ENCODE results near the gene YPEL5. TPM values are rescaled to one million over a fixed set of nuclear protein-coding genes. Genes with fewer than 3 reads are reported as not detected.
A peak's percentile ranks its signal among the peaks of the same experiment; 100 is the strongest.
"Not testable (repeated sequence)": the region's sequence is repeated elsewhere in the genome, so short reads cannot be mapped to it uniquely, and the experiment has no call there.

The YPEL5 gene
- total and polyA plus RNA-seq, 9 donors = 65.1 to 103 (median 81.6) TPM

- intact Hi-C loops (cut with DNase I) = no loop called here
- H3K36me3 ChIP-seq = no peaks in the 10 kb centered on the region
Measured at GRCh38 chr2:30144260-30144659, 2.5 kb upstream of the YPEL5 start.

DNA sequence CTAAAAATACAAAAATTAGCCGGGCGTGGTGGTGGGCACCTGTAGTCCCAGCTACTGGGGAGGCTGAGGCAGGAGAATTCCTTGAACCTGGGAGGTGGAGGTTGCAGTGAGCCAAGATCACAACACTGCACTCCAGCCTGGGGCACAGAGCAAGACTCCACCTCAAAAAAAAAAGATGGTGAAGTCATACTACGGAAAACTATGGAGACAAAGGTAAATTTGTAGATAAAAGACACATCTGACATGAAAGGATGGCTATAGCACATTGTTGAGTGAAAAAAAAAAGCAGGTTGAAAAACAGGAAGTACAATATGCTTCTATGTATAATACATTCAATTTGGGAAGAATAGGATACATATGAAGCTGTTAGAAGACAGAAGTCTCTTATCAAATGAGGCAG, 1.9 kb upstream of the YPEL5 start:
- 87 to 94% (median 88%) methylated on average over 3 of the region's 3 CpGs for WGBS, 3 donors
- H3K9me3 ChIP-seq; H3K27me3 ChIP-seq; H3K36me3 ChIP-seq; H3K27ac ChIP-seq; H3K4me1 ChIP-seq (ENCODE audit: insufficient read depth); DNase-seq; intact Hi-C loops (cut with DNase I); H3K4me3 ChIP-seq: not testable (repeated sequence)

More at GRCh38 chr2:30144260-30144659, 2.5 kb upstream of the YPEL5 start:
- Histone ChIP-seq H3K27me3 (no peaks in the 10 kb centered on the region), H3K27ac (no peak overlapping the region), H3K4me1 (ENCODE audit: insufficient read depth) (peaks cover 1% of the 10 kb centered on the region), H3K4me3 (no peak overlapping the region), H3K9me3 (no peaks in the 10 kb centered on the region)
- WGBS, 3 donors = 70 to 84% (median 76%) methylated on average over 1 of the region's 1 CpG
- no peak for DNase-seq
- TF ChIP-seq, protein P1, sequence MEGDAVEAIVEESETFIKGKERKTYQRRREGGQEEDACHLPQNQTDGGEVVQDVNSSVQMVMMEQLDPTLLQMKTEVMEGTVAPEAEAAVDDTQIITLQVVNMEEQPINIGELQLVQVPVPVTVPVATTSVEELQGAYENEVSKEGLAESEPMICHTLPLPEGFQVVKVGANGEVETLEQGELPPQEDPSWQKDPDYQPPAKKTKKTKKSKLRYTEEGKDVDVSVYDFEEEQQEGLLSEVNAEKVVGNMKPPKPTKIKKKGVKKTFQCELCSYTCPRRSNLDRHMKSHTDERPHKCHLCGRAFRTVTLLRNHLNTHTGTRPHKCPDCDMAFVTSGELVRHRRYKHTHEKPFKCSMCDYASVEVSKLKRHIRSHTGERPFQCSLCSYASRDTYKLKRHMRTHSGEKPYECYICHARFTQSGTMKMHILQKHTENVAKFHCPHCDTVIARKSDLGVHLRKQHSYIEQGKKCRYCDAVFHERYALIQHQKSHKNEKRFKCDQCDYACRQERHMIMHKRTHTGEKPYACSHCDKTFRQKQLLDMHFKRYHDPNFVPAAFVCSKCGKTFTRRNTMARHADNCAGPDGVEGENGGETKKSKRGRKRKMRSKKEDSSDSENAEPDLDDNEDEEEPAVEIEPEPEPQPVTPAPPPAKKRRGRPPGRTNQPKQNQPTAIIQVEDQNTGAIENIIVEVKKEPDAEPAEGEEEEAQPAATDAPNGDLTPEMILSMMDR (IDR thresholded peaks at IDR 0.05) = no peak
- no peak for TF ChIP-seq EP300 (IDR thresholded peaks at IDR 0.05)
- TF ChIP-seq POLR2A (IDR thresholded peaks at IDR 0.05) = no peak

- Histone ChIP-seq H3K36me3 (no peaks in the 10 kb centered on the region), H3K27me3 (no peaks in the 10 kb centered on the region), H3K4me3 (peak overlapping the region; percentile 48), H3K27ac (peak overlapping the region; percentile 63 to 89), H3K9me3 (no peaks in the 10 kb centered on the region), H3K4me1 (ENCODE audit: insufficient read depth) (peaks cover 9% of the 10 kb centered on the region)
- intact Hi-C loops (cut with DNase I) = no loop called here
- no peak for TF ChIP-seq POLR2A (IDR thresholded peaks at IDR 0.05)
- TF ChIP-seq, protein P1 (IDR thresholded peaks at IDR 0.05) = no peak
- no peak for TF ChIP-seq EP300 (IDR thresholded peaks at IDR 0.05)
- 17 to 30% (median 20%) methylated on average over 8 of the region's 8 CpGs for WGBS, 3 donors
- no peak for DNase-seq
Measured at GRCh38 chr2:30145826-30146336, 926 bp upstream of the YPEL5 start.

DNA sequence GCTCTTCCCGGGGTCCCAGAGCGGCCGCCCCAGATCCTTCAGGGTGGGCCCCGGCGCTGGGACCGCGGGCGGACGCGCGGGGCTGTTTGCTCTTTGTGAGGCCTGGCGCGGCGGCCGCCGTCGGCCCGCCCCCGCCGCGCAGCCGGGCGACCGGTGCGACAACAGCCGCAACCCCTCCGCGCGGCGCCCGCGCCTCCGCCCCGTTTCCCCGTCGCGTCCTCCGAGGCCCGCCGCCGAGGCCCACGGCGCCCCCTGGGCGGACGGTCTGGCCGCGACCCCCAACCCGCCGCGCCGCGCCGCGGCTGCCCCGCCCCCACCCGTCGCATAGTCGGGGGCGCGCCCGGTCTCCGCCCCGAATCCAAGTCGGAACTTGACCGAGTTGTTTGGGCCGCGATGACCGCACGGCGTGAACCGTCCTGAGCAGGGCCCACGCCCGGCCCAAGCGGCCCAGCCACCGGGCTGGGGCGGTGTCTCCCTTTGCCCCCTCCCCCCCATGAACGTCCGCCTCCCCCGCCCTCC, 448 bp downstream of the YPEL5 start:
- peak overlapping the region; percentile 80 for H3K4me3 ChIP-seq
- H3K4me1 ChIP-seq (ENCODE audit: insufficient read depth) = peaks cover 9% of the 10 kb centered on the region
- whole genome bisulfite sequencing, 3 donors = 0 to 1% (median 1%) methylated on average over 8 to 79 of the region's 79 CpGs
- H3K27me3 ChIP-seq = no peaks in the 10 kb centered on the region
- DNase-seq = no peak
- no peaks in the 10 kb centered on the region for H3K36me3 ChIP-seq
- H3K27ac ChIP-seq = peak overlapping the region; percentile 89
- intact Hi-C loops (cut with DNase I) = no loop called here
- no peaks in the 10 kb centered on the region for H3K9me3 ChIP-seq
- TF ChIP-seq EP300 (IDR thresholded peaks at IDR 0.05) (no peak), POLR2A (IDR thresholded peaks at IDR 0.05) (no peak)
- TF ChIP-seq, protein P1 (IDR thresholded peaks at IDR 0.05) = no peak

All from ovary (tissue), 9 donors.